ENCODE data around the gene STXBP1.

DNA sequence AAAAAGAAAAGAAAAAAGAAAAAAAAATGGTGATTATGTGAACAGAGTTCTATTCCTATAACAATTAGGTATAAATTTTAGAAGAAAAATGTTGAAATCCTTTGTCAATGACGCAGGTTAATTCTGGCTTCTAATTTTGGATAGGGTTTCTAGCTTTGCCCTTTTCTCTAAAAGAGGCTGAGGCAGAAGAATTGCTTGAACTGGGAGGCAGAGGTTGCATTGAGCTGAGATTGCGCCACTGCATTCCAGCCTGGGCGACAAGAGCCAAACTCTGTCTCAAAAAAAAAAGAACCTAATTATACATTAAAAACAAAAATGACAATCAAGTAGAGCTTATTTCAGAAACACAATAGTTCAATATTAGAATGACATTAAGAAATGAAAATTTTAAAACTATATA lies 2.9 kb downstream of the STXBP1 start:
- TF ChIP-seq, protein P1, sequence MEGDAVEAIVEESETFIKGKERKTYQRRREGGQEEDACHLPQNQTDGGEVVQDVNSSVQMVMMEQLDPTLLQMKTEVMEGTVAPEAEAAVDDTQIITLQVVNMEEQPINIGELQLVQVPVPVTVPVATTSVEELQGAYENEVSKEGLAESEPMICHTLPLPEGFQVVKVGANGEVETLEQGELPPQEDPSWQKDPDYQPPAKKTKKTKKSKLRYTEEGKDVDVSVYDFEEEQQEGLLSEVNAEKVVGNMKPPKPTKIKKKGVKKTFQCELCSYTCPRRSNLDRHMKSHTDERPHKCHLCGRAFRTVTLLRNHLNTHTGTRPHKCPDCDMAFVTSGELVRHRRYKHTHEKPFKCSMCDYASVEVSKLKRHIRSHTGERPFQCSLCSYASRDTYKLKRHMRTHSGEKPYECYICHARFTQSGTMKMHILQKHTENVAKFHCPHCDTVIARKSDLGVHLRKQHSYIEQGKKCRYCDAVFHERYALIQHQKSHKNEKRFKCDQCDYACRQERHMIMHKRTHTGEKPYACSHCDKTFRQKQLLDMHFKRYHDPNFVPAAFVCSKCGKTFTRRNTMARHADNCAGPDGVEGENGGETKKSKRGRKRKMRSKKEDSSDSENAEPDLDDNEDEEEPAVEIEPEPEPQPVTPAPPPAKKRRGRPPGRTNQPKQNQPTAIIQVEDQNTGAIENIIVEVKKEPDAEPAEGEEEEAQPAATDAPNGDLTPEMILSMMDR (IDR thresholded peaks at IDR 0.05; ENCODE audit: control extremely low read depth in 1 of 3, insufficient read depth in 1 of 3, low read depth in 1 of 3, low read length in 3 of 3): no peak
- no peak for TF ChIP-seq CHD2 (IDR thresholded peaks at IDR 0.05; ENCODE audit: low read length)
